NCI-H1048 (cell line): ENCODE results near the gene SNX25.
"Not testable (repeated sequence)": the region's sequence is repeated elsewhere in the genome, so short reads cannot be mapped to it uniquely, and the experiment has no call there.

Experiments used
- DNase-seq: peaks from one replicate; lab custom pipeline; 2025; lab: John Stamatoyannopoulos, UW

SNX25 gene

DNA sequence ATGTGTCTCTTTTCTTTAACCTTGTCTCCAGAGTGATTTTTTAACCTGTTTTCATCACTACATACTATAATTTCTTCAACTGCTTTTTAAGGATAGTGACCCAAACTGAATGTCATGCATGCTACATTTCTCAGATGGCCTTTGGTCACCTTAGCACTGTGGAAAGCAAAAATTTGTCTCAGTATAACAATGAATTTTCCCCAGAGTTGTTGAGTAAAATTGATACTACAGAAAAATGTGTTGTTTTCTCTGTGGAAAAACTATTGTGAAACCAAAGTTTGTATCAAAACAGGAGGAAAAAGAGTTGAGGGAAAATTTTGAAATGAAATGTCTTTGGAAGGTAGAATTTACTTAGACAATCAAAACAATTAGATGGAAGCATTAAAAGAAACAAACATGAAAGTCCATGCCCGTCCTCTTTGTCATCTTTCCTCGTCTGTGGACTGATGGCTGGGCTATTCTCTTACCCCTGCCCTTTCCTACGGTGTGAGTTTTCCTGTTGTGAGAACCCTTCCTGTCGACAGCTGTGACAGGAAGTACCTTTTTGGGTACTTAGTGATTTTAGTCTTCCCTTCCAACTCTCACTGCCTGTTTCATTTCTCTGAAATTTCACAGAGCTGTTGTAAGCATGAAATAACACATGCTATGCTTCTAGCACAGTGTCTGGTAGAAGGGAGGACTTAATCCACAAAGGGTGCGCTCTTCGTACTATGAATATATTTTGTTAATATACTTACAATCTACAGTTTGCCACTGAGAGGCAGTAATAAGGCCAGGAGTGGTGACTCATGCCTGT, 135.5 kb downstream of the SNX25 start:
- no peak for DNase-seq

GRCh38 chr4:185346975-185347601, 137.7 kb downstream of the SNX25 start:
- no peak for DNase-seq

DNA sequence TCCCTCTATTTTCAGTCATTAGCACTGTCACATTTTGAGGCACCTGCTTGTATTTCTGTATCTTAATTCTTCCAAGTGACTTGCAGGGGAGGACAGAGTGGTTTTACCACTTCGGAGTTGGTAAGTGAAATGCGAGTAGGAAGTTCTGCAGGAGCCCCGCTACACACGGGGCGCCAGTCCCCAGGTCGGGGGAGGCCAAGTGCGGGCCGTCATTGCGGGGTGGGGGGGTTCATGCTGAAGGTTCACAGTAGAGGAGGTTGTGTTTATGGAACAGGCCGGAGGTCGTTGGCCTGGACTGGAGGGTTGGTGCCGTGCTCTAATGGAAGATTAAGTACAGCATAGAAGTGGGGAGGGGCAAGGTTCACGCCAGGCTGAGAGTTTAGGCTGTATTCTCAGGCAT, 142.3 kb downstream of the SNX25 start:
- DNase-seq: no peak

- no peak for DNase-seq
These were observed 142.8 kb downstream of the SNX25 start for GRCh38 chr4:185352202-185352601.

GRCh38 chr4:185352741-185353140, 143.3 kb downstream of the SNX25 start:
- DNase-seq: no peak

- no peak for DNase-seq
These were observed 147.8 kb downstream of the SNX25 start for GRCh38 chr4:185357211-185357610.

GRCh38 chr4:185357733-185358440, 148.5 kb downstream of the SNX25 start:
- DNase-seq: no peak

- no peak for DNase-seq
These were observed 149.1 kb downstream of the SNX25 start for GRCh38 chr4:185358514-185358913.

- DNase-seq: no peak
These were observed 149.6 kb downstream of the SNX25 start for GRCh38 chr4:185358959-185359358.

DNA sequence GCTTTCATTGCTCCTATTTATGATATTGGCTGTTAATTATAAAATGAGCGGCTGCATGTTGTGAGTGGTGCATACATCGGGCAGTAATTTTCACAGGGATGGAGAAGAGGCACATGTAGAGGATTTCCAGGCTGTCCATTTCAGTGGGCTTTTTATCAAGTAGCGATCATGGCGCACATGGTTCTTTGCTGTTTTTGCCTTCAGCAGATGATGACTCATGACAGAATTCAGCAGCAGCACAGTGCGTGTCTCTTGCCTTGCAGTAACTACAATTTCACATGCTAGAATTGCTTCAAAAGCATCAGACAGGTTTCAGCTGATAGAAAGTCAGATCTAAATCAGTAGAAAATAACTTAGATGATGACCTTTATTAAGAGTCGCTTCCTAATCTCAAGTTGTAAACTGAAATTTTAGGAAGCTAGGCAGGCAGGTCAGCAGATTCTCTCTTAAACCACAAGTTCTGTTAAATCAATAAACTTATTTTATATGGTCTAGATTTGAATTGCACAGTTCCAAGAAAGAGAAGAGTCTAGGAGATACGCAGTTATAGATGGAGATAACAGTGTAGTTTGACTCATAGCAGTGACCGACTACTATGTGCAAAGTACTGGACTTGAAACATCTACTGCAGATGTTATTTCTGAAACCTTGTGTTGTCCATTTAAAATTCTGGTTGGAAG, 150.5 kb downstream of the SNX25 start:
- no peak for DNase-seq

DNA sequence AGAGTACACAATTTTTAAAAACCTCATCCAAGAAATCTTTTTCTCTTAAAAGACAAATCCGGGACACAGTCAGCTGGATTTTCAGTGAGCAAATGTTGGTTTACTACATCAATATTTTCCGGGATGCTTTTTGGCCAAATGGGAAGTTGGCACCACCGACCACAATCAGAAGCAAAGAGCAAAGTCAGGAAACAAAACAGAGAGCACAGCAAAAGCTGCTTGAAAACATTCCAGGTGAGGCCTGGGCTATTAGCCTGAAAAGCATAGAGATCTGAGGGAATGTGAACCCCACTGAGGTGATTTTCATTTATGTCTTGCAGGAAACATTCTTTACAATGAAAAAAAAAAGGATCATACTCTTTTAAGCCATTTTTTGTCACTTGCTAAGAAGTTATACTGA, 152.5 kb downstream of the SNX25 start:
- DNase-seq: no peak

GRCh38 chr4:185362570-185362969, 153.2 kb downstream of the SNX25 start:
- DNase-seq: not testable (repeated sequence)

- DNase-seq: no peak
These were observed 153.9 kb downstream of the SNX25 start for GRCh38 chr4:185363251-185363650.

GRCh38 chr4:185364886-185365285, 155.5 kb downstream of the SNX25 start:
- DNase-seq: no peak

GRCh38 chr4:185369731-185370130, 160.3 kb downstream of the SNX25 start:
- no peak for DNase-seq

DNA sequence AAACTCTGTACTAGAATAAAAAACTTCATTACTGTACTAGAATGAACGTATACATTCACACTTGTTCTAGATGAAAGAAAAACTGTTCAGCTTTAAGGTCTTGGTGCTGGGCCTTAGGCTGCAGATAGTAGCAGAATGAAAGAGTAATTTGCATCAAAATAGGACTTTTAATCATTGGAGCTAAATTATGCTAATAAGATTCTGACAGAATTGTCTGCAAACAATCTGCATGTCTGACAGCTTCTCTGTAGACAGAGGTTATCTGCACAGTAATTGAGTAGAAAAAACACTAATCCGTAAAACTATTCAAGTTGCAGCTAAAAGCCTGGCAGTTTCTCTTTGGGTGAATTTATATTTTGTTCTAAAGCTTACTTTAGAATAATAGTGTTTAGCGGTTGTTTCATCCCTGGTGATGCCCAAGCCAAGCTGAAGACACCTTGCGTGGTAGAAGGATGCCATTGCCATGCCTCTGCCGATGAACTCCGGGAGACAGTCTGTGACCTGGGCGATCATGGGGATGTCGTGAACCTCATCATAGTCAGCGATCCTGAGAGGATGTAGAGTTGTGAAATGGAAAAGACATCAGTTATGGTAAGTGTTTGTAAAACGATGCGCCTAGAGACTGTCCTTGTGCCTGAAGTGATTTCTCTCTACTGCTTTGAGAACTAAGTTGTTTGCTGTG, 161.0 kb downstream of the SNX25 start:
- no peak for DNase-seq

- DNase-seq: no peak
These were observed 162.3 kb downstream of the SNX25 start for GRCh38 chr4:185371702-185372101.

GRCh38 chr4:185374027-185374426, 164.6 kb downstream of the SNX25 start:
- no peak for DNase-seq

DNA sequence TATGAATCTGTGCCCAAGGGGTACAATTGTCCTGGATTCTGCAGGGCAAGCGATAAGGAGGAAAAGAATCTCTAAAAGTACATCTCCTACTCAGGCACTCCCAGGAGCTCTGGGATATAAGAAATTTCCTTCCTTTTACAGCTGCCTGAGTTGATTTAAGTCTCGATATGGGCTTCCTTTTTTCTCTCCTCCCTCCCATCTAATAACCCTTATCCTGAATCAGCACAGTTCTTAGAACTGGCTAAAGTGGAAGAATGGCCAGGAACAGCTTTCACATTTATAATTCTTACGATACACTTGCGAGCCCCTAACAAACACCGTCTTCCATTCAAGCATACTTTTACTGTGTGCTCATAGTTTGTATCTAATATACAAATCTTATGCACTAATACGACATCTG, 165.2 kb downstream of the SNX25 start:
- DNase-seq: no peak

GRCh38 chr4:185378264-185378663, 168.9 kb downstream of the SNX25 start:
- DNase-seq: no peak

DNA sequence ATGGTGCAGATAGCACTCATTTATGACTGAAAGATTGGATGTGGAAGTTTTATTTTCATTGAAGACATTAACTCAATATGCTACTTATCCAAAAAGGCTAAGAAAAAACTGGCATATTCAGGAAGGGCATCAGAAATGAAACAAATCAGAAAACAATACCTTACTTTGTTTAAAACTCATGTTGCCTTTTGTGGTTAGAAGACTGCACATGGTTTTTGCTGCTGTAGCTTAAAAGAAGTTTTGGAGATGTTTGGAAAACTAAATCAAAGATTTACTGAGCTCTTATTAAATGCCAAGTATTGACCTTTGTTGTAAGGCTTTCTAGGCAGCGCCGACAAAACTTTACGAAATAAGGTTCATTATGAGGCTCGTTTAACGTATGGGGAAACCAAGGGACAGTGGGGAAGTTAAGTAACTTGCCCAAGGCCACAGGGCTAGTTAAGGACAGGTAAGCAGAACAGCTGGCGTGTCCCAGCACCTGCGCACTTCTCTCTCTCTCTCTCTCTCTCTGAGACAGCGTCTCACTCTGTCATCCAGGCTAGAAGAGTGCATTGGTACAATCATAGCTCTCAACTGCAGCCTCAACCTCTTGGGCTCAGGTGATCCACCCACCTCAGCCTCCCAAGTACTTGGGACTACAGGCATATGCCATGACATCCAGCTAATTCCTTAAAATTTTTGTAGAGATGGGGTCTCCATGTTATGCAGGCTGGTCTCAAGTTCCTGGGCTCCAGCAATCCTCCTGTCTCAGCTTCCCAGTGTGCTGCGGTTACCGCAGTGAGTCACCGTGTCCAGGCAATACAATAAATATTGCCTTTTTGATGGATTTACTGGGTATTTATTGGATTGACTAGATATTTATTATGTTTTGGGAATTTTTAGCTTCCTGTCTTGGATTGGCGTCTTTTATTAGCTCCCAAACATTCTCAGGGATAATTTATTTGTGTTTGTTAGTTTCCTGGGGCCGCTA, 170.2 kb downstream of the SNX25 start:
- no peak for DNase-seq
